ENCODE results near the gene HPS5.

Gene HPS5

GRCh38 chr11:18230859-18231258 is 91.1 kb downstream of the HPS5 start:
- DNase-seq = no peak

DNA sequence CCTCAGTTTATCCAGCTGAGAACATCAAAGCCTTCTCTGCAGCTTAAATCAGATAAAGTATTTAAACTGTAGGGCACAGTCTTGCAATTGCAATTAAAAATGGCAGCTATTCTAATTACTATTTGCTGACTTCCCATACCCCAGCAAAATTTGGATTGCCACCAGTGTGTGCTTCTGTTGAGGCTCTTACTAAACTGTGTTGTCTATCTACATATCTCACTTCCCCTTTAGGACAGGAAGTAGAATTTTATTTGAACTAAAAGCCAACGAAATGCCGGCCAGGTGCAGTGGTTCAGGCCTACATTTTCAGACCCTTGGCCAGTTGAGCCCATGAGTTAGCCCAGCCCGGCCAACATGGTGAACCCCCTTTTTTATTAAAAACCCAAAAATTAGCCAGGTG is 92.4 kb downstream of the HPS5 start:
- DNase-seq = no peak
